ENCODE measurements around the gene HOXA5.

HOXA5 gene

DNA sequence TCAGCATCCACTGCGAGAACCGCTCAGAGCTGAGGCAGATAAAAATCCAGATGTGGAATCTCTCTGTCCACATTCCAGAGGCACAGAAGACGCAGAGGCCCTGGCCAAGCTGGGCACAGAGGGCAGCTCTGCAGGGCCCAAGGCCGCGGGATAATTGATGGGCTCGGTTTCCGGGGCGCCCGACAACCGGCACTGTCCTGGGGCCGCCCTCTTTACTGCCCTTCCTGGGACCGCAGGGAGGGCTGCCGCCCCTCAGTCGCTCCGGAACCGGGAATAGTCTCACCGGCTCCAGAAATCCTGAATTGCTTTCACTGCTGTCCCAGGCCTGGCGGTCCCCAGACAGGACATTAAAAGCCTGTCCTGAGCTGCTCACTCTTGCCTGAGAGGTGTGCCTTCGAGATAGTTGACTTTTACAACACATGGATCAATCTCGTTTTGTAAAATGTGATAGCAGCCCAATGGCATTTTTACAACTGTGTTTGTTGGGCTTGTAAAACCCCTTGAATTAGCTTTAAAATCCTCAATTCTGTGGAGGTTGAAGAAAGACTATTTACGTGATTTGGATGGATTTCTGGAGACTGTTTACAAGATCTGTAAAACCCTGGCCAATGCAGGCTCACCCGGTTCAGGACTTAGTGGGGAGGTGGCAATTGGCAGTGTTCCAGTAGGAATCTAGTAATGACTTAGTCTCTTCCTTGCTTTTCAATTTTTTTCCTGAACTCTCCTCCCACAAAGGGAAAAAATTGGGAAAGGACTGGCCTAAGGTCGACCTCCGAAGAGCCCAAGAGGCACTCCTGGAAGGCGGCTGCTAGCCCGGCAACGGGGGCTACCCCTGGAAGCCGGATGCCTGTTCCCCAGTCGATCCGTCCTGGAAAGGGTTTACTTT is 5.5 kb upstream of the HOXA5 start:
- DNase-seq, result no peak

DNA sequence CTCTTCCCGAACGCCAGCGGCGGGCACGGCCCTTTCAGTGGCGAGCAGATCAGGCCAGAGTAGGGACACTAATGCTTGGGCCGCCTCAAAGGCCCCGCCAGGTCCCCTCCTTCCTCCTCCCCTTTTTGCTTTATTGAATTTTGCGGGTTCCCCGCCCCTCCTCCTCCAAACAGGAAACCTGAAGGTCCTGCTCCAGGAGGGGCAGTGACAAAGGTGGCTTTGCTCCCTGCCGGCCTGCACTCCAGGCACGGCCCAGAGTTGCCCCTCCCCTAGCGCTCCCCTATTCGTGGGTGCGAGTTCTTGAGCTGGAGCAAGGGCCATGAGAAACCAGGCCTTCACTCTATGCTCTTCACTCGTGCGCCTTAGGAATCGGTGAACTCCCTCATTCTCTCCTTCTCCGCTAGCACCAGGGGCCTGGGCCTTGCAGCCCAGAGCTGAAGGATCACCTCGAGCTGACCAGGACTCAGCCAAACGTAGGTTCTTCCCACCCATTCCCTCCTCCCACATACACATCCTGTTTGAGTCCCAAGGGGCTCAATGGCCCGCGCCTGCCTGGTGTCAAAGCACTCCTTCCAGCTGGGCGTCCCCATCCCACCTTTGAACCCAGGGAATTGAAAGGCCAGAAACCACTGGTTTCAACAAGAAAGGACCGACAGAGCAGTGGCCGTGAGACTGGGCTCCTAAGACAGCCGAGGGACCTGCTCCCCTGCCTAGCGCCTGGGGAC is 4.7 kb upstream of the HOXA5 start:
- peak; percentile 82 for DNase-seq

DNA sequence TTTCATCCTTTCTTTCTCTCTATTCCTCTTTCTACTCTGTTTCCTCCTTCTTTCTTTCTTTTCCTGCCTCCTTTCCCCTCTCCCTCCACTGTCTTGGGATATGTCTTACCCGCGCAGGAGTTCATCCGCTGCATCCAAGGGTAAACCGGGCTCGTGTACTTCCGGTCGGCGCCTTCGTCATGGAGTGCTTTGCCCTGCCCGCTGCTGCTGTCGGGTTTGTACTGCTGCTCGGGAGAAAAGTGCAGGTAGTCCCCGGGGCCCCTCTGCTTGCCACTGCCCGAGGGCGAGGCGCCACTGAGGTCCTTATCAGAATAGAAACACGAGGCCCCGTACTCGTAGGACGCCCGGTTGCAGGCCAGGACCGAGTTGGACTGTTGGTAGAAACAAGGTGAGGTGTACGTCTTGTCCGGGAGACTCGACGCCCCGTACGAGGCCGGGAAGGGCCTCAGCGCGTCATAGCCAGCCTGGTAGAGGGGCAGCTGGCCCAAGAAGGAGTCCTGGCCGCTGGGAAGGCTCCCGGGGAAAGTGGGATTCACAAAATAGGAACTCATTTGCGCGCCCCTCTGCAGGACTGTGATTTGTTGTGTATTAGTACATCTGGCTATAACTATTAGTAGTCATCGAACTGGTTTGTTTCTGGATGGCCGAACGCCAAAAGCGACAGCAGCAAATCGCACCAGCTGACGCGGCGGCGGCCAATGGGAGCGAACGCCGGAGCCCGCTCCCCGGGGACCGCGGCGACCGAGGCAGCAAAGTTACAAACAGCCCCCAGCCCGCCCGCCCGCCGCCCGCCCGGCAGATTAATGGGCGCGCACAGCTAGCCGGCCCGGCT is 3.9 kb upstream of the HOXA5 start, which contains the start of gene HOXA6:
Gene HOXA6, minus strand, starts transcription at position 576 of the 832 bp plus-strand sequence. Its CDS starts 25 bp downstream, at position 551.
- peak; percentile 85 for DNase-seq

DNA sequence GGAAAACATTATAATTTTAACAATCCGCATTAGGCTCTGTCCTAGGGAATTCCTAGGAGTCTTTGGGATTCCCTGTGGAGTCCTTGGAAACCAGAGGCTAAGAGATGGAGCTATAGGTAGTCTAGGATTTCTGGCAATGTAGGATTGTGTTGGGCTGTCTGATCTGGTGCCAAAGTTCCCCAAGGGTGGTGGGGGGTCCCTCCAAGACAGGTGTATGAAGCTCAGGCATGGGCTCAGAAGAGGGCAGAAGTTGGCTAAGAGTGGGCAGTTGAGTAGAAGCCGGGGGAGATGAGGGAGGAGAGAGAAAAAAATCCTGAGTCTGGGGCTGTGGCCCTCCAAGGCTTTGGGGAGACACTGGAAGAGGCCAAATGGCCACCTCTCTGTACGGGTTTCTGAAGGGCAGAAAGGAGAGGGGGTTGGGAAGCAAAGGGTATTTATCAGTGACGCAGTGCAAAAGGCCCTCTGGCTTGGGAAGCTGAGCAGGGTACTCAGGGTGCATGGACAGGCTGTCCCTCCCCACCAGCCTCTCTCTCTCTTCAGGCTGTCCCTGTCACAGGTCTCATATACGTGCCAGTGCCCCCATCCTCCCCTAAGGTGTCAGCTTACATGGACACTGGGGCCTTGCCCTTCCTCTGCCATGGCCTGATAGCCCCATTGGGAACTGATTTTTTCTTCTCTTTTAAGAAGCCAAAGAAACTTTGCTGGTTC is 3.2 kb upstream of the HOXA5 start:
- DNase-seq, result no peak

DNA sequence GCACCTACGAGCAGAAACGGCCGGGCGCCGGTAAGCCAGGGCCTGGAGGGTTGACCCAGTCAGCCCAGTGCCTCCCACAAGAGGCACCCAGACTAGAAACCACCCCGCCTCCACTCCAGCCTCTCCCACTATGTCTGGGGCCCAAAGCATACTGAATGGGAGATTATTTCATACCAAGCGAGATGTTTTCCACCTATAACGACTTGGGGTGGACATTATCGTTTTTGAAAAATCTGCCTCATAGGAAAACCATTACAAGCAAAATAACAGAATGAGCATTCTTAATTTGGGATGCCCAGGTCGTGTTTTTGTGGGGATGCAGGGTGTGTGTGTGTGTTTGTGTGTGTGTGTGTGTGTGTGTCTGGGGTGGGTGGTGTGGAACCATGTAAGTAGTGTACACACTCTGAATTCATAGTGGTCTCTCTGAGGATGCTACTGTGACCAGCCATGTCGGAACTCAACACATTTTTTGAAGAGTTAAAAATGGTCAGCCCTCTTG is 2.5 kb upstream of the HOXA5 start:
- DNase-seq, result no peak

DNA sequence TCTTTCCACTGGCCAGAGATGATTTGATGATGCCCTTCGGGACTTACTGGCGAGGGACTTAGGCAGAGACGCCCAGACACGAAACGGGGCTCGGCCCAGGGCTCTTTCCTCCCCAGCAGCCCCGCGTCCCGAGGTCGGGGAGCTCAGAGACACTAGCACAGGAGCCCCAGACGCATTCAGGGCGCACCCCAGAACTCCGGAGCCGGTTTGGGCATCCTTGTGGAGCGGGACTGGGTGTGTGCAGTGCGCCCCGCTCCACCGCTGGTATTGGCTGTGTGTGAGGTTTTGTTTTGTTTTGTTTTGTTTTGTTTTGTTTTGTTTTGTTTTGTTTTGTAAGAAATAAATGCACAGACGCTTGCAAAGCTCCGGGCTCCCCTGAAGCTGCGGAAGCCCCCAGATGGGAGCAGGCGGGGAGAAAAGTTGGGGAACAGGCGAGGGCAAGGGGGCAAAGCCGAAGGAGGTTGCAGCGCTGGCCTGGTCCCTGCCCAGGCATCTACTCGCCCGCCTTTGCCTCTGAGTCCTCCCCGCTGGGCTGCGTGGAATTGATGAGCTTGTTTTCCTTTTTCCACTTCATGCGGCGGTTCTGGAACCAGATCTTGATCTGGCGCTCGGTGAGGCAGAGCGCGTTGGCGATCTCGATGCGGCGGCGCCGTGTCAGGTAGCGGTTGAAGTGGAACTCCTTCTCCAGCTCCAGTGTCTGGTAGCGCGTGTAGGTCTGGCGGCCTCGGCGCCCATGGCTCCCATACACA is 1.9 kb upstream of the HOXA5 start:
- peak; percentile 76 for DNase-seq

DNA sequence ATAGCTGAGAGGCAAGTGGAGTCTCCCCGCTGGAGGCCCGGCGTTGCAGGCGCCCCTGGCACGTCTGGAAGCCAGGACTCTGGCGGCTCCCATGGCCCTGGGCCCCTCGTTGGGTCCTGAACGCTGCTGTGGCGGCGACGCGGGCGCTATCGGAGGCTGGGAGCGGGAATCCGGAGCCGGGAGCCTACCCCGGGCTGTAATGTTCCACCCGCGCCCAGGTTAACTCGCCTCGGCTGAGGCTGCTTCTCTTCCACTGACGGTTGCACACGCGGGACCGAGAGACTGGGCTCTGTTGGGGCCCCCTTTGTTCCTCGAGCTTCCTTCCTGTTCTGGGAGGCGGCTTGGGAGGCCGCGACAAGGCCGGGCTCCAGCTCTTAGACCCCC is 1.3 kb upstream of the HOXA5 start:
- peak; percentile 79 for DNase-seq

DNA sequence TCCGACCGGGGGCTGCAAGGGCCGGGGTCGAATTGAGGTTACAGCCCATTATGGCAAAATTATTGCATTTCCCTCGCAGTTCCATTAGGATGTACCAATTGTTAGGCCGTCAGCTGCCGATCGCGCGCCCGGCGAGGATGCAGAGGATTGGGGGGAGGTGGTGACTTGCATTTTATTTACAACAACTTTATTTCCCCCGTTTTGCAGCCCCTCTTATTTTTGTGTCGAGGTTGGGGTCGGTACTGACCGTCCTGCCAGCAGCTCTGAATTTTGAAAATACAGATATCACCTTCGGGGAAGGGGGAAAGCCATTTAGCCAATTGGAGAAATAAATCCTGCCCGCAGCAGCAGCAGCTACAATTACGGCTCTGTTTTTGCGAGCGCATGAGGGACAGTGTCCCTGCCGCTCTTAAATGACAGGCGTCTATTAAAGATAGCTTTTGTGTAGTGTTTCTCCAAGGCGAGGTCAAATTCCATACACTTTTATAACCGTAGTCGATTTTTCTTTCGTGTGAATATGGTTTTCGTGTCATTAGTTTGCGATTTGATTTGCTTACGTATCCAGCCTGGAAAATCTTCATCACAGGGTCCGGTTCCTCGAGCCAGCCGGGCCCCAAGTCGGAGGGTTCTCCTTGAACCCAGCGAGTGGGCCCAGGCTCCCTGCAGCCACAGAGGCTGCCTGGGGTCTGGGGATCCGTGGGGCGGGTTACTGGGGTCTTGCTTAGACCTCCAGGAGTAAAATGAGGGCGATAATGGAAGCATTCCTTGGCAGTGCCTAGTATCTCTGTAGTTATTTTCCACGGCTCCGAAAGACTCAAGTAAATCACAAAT is 684 bp upstream of the HOXA5 start:
- no peak for DNase-seq

DNA sequence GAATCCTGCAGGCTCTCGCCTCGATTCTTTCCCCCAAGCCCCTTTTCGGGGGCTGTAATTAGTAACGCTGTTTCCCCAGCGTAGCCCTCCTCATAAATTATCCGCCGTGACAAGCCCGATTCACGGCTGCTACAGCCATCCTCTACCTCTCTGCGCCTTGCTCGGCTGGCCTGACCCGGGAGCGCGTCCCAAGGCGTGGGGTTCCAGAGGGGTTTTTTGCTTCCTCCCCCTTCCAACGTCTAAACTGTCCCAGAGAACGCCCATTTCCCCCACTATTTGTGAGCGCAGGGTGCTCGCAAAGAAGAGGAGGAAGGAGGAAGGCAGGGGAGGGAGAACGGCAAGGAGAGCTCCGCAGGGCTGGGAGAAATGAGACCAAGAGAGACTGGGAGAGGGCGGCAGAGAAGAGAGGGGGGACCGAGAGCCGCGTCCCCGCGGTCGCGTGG is 880 bp downstream of the HOXA5 start:
- peak; percentile 81 for DNase-seq

DNA sequence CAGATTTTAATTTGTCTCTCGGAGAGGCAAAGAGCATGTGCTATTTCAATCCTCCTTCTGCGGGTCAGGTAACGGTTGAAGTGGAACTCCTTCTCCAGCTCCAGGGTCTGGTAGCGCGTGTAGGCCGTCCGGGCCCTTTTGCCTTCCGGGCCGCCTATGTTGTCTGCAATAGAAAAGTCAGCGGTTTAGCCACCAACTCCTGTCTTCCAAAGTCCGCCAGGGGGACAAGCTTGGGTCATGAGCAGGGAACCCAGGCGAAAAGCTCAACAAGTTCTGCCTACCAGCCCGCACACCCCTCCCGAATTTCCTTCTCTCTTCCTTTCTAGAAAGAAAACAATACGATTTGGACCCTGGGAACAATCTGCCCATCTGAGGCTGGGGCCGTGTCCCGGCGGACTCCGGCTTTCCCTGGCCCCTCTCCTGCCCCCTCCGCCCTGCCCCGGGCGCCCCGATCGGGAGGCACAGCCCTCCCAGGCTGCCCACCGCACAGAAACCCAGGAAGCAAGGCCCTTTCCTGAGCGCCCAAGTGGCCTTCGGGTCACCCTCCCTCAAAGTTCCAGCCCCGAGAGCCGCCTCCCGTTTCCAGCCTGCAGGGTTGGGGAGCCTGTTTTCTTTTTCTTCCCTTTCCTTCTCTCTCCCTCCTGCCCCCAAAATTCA is 1.4 kb downstream of the HOXA5 start:
- DNase-seq, result peak; percentile 83

DNA sequence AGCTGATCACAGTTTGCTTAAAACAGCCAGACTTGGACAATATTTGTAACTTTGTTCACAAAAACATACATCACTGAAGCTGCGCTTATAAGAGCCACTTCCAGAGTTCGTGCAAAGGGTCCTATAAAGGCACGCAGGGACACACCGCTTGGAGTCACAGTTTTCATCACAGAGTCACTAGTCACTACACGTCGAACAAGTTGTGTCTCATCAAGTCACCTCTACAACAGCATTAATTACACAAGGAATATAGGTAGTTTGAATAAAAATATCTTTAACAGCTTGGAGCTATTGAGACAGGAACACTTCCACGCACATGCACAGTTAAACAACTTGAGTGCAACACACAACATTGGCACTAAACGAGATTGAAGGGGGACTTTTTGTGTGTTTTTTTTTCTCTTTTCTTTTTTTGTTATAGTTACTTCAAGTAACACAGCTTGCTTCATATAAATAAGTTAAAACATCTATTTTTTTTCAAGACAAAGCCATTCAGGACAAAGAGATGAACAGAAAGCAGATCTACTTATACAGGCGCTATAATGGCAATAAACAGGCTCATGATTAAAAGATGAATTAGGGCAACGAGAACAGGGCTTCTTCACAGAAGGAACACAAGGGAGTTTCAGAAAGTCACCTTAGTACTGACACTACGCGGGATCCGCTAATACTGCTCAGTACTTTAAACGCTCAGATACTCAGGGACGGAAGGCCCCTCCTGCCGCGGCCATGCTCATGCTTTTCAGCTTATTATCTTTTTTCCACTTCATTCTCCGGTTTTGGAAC is 2.2 kb downstream of the HOXA5 start:
- DNase-seq, result no peak

DNA sequence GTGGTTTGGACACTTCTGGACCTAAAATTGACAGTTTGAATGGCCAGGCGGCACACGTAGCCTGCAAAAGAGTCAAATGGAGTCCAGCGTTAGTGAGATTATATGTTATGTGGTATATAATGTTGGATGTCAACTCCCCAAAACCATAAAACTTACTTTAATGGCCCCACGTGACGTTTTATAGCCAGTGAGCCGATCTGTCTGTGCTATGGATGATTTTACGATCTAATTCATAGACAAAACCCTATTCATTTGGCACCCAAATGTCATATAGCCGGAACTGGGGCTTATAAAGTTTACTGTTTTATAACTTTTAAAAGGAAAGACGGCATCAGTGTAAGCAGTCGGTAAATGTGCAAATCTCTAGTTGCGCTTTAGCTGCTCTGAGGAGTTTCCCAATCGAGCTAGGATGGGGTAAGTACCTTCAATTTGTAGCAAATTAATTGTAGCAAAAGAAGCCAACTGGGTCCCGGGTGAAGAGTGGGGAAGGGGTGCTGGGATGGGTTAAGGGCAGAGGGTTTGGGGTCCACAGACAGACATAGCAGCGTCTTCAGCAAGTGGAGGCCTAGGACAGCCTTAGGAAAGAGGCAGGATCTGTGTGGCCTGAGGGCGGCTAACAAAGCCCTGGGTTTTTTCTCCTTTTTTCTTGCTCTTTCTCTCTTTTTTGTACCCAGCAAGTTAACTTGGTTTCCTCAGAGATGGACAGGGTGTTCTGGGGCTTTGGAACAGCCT is 3.2 kb downstream of the HOXA5 start:
- DNase-seq, result no peak

DNA sequence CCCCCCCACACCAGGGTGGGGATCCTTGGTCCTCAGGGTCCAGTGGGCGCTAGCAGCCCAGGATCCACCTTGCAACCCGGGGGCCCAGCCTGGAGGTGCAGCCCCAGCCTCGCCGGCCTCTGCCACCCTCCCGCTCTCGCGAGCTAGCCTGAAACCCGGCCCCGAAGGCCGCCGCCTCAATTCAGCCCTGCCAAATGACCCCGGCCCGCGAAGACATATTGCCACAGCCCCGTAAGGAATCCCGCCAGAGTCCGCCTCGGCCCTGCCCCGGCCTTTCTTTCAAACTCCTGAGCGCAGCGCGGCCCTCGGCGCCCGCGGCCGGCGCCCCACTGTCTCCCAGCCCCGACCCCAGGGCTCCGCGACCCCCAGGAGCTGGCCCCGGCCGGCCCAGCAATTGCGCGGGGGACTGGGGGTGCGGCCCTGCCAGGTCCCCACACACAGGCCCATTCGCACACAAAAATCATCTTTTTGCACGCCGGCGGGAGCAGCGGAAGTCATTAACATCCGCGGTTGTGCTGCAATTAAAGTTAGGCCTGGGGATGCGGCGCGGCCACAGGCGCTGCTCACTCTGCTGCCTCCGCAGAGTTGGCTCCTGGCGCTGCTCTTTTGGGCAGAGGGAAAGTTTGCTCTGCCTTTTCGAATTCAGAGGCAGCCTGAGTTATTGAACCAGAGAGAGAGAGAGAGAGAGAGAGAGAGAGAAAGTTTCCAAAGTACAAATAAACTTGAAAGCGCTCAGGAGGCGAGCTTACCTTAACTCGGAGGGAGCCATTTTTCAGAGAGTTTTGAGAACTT is 4.0 kb downstream of the HOXA5 start:
- peak; percentile 88 for DNase-seq

DNA sequence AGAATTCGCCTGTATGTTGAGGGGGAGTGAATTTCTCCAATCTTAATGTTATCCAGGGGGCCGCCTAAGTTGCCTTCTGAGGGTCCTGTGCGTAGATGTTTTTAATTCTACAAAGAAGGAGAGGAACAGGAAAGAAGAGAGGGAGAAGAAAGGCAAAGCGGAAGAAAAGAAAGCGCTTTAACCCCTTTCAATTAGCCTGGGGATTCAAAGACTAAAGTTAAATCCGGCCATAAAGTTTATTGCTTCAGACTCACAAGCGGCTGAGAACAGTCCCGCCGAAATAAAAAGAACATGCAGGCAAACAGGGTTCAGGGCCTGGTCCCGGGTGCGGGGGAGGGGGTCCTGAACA is 4.5 kb downstream of the HOXA5 start:
- DNase-seq, result no peak

DNA sequence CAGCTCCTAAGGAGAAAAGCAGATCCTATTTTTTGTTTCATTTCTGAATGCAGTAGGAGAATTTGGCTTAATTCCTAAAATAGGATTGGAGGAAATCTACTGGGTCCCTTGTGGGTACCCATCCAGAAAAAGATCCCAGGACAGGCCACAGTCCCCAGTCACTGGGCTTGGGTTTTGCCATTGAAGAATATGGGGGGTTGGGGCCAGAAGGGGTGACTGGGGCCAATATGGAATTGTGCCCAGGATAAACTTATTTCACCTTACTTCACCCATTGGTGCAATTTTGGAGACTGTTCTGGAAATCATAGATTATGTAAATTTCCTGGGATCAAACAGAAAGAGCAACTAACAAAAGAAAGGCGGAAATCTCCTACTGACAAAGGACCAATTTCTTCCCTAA is 5.0 kb downstream of the HOXA5 start:
- no peak for DNase-seq

DNA sequence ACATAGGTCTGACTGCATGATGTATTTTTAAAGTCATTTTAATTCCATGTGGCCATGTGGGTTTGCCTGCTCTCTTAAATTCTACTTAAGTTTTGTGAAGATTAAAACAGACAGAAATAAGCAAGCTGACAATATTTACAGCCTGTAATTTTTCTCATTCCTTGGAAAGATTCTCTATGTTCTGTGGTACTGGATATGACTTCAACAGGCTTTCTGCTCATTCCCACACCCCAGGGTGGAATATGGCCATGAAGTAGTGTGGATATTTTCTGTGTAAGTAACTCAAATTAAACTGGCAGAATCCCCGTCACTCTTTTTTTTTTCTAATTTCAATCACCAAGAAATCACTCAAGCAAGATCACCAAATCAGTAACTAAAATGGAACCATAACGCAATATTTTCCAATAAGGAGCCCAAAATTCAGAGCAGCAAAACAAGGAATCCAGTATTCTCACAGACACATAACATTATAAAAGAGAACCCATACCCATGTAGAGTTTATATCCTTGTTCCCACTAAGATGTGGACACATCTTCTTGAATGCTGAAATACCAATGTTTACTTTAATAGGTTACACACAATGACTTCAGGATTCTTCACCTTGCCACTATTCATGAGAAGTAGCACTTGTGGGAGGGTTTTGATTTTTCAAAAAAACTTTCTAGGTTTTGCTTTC is 5.7 kb downstream of the HOXA5 start:
- DNase-seq, result no peak

DNA sequence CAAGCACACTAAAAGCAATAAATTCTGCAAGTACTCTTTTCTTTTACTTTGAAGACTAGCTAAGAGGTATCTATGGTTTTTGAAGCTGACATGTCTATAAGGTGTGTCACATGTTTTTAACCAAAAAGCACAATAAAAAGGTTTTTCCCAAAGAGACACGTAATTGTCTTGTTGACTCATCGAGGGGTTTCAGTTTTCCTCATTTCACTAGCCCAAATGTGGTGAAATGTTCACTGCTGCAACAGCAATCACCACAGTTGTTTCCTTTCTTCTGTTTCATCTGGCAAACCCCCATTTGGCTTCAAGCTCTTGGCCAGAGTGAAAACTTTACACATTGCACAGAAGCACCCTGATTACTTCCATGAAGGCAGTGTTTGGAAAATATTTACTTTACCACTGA is 9.1 kb downstream of the HOXA5 start:
- DNase-seq, result no peak
